HepG2 (cell line): ENCODE measurements around the gene C20orf204. TPM values are rescaled to one million over a fixed set of nuclear protein-coding genes. Genes with fewer than 3 reads are reported as not detected.

Source experiments
- KAT8 ChIP-seq: IDR thresholded peaks from 2 replicates; pipeline ENCODE4 v1.6.1; 2016; ENCODE audit warnings: missing genetic modification reagents, missing compliant biosample characterization
- ZGPAT ChIP-seq: IDR thresholded peaks from 2 replicates; pipeline ENCODE4 v1.6.1; 2016; ENCODE audit warnings: mild to moderate bottlenecking
- ZNF260 ChIP-seq: sonication (generic); formaldehyde crosslinking; IDR thresholded peaks from 2 replicates; pipeline ENCODE4 v1.4.0; 2020; ENCODE audit warnings: missing genetic modification reagents, low read depth, mild to moderate bottlenecking, borderline replicate concordance
- ZNF775 ChIP-seq: sonication (generic); formaldehyde crosslinking; IDR thresholded peaks from 2 replicates; pipeline ENCODE4 v1.4.0; 2020; ENCODE audit warnings: missing genetic modification reagents, mild to moderate bottlenecking, moderate library complexity, borderline replicate concordance
- ZNF784 ChIP-seq: sonication (generic); formaldehyde crosslinking; IDR thresholded peaks from 2 replicates; pipeline ENCODE4 v1.5.1; 2020; ENCODE audit warnings: missing genetic modification reagents, mild to moderate bottlenecking, borderline replicate concordance
- polyA plus RNA-seq, 8 experiments: library from polyadenylated mRNA; depleted of rRNA in 3 of 8; stranded (reverse) in 7 of 8; unstranded in 1 of 8; fragments of >200 nt; fragmentation: Illumina TruSeq in 4 of 8; extraction: Trizol in 4 of 8; gene quantifications; 2 replicates each; pipeline versions ENCODE4 v1.2.1 to v1.2.3, GENCODE V29; 2011 to 2016; ENCODE audit warnings: low read depth in 4 of 8, missing spikeins in 1 of 8, mixed read lengths in 1 of 8; ENCODE audit not compliant: insufficient read depth in 1 of 8
- total RNA-seq, 5 experiments: library from RNA; depleted of rRNA; stranded (reverse); fragments of >200 nt; fragmentation: Illumina TruSeq; extraction: Trizol; gene quantifications; 2 replicates each; pipeline ENCODE4 v1.2.3, GENCODE V29; 2016; ENCODE audit warnings: low read depth in 1 of 5
- TF ChIP-seq, protein P1 (sequence below), 2 experiments: sonication (generic) in 1 of 2; formaldehyde crosslinking in 1 of 2; IDR thresholded peaks; 2 replicates each; pipeline versions ENCODE4 v1.4.0 to v1.6.1; 2016 to 2020; ENCODE audit warnings: borderline replicate concordance in 1 of 2, low read depth in 1 of 2, mild to moderate bottlenecking in 1 of 2, missing genetic modification reagents in 1 of 2
- TF ChIP-seq, protein P2 (sequence below), 2 experiments: fragments of 450-650 bp in 1 of 2; sonication (generic) in 1 of 2; formaldehyde crosslinking in 1 of 2; IDR thresholded peaks; 2 replicates each; pipeline versions ENCODE4 v1.6.1 to v1.8.0; 2016 to 2022; ENCODE audit warnings: antibody characterized with exemption in 1 of 2, mild to moderate bottlenecking in 1 of 2, missing genetic modification reagents in 1 of 2

The C20orf204 gene
- total and polyA plus RNA-seq, 2 of the 13 experiments (the other 11 are each of a cell fraction or from before 2014, with no cell fraction given), result 22.1 to 80.0 TPM

DNA sequence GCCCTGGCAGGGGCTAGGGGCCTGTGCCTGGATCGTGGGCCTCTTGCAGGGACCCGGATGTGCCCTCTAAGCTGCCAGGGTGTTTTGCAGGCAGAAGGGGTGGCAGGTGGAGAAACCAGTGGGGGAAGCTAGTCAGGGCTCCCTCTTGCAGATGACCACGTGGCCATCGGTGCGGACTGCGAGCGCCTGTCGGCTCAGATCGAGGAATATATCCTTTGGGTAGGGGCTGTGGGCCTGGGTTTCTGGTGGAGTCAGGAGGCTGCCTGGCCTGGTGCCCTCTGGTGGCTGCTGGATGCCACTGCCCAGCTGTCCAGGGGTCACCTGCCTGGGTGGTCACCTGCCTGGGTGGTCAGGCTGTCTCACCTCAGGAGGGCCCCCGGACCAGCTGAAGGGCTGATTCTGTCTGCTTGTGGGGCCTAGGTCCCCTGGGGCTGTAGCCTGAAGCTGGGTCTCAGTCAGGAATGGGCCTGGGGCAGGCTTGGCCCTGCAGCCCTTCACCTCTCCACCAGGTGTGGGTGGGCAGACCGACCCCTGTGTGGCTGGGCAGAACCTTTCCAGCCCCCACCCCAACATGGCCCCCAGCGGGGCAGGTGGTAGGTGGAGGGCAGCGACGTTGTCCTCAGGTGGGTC lies 33.7 kb downstream of the C20orf204 start (continued):
- TF ChIP-seq, protein P1, sequence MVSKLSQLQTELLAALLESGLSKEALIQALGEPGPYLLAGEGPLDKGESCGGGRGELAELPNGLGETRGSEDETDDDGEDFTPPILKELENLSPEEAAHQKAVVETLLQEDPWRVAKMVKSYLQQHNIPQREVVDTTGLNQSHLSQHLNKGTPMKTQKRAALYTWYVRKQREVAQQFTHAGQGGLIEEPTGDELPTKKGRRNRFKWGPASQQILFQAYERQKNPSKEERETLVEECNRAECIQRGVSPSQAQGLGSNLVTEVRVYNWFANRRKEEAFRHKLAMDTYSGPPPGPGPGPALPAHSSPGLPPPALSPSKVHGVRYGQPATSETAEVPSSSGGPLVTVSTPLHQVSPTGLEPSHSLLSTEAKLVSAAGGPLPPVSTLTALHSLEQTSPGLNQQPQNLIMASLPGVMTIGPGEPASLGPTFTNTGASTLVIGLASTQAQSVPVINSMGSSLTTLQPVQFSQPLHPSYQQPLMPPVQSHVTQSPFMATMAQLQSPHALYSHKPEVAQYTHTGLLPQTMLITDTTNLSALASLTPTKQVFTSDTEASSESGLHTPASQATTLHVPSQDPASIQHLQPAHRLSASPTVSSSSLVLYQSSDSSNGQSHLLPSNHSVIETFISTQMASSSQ (IDR thresholded peaks at IDR 0.05; ENCODE audit: low read depth), result no peak
- TF ChIP-seq, protein P1 (CRISPR knock-in tag; IDR thresholded peaks at IDR 0.05; ENCODE audit: borderline replicate concordance), result peak; percentile 55; the same call in 1 of the 2 replicates
- TF ChIP-seq KAT8 (CRISPR knock-in tag) (peak; percentile 29; the same call in 1 of the 2 replicates), ZNF775 (CRISPR knock-in tag) (no peak), ZGPAT (CRISPR knock-in tag) (peak; percentile 41; the same call in 1 of the 2 replicates), ZNF260 (CRISPR knock-in tag) (peak; percentile 31; the same call in 1 of the 2 replicates), ZNF784 (CRISPR knock-in tag) (no peak)
- TF ChIP-seq, protein P2, sequence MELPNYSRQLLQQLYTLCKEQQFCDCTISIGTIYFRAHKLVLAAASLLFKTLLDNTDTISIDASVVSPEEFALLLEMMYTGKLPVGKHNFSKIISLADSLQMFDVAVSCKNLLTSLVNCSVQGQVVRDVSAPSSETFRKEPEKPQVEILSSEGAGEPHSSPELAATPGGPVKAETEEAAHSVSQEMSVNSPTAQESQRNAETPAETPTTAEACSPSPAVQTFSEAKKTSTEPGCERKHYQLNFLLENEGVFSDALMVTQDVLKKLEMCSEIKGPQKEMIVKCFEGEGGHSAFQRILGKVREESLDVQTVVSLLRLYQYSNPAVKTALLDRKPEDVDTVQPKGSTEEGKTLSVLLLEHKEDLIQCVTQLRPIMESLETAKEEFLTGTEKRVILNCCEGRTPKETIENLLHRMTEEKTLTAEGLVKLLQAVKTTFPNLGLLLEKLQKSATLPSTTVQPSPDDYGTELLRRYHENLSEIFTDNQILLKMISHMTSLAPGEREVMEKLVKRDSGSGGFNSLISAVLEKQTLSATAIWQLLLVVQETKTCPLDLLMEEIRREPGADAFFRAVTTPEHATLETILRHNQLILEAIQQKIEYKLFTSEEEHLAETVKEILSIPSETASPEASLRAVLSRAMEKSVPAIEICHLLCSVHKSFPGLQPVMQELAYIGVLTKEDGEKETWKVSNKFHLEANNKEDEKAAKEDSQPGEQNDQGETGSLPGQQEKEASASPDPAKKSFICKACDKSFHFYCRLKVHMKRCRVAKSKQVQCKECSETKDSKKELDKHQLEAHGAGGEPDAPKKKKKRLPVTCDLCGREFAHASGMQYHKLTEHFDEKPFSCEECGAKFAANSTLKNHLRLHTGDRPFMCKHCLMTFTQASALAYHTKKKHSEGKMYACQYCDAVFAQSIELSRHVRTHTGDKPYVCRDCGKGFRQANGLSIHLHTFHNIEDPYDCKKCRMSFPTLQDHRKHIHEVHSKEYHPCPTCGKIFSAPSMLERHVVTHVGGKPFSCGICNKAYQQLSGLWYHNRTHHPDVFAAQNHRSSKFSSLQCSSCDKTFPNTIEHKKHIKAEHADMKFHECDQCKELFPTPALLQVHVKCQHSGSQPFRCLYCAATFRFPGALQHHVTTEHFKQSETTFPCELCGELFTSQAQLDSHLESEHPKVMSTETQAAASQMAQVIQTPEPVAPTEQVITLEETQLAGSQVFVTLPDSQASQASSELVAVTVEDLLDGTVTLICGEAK (IDR thresholded peaks at IDR 0.05), result no peak
- TF ChIP-seq, protein P2 (CRISPR knock-in tag; IDR thresholded peaks at IDR 0.05), result 0 out of 2 replicates have a peak, but pooled peaks have one; percentile 11
